Osteocyte (in vitro differentiated cells): ENCODE results near the gene KITLG. TPM values are rescaled to one million over a fixed set of nuclear protein-coding genes. Genes with fewer than 3 reads are reported as not detected.

Experiments used
- DNase-seq: peaks from one replicate; pipeline ENCODE4 v3.0.0; 2021; ENCODE audit warnings: mixed read lengths; ENCODE audit not compliant: unreplicated experiment; ENCODE audit errors: extremely low spot score
- H3K27ac Mint-ChIP-seq: one replicate; pipeline ENCODE4 v1.8.0; 2021; ENCODE audit warnings: mild to moderate bottlenecking, mixed read lengths; ENCODE audit not compliant: unreplicated experiment
- H3K27me3 Mint-ChIP-seq: one replicate; pipeline ENCODE4 v1.8.0; 2021; ENCODE audit warnings: mixed read lengths; ENCODE audit not compliant: unreplicated experiment
- H3K36me3 Mint-ChIP-seq: one replicate; pipeline ENCODE4 v1.8.0; 2021; ENCODE audit warnings: mixed read lengths; ENCODE audit not compliant: unreplicated experiment
- H3K4me1 Mint-ChIP-seq: one replicate; pipeline ENCODE4 v1.8.0; 2021; ENCODE audit warnings: mixed read lengths; ENCODE audit not compliant: unreplicated experiment
- H3K4me3 Mint-ChIP-seq: one replicate; pipeline ENCODE4 v1.8.0; 2021; ENCODE audit warnings: mild to moderate bottlenecking, moderate library complexity, mixed read lengths; ENCODE audit not compliant: unreplicated experiment
- H3K9me3 Mint-ChIP-seq: one replicate; pipeline ENCODE4 v1.8.0; 2021; ENCODE audit warnings: mixed read lengths; ENCODE audit not compliant: unreplicated experiment
- total RNA-seq: library from RNA; stranded (reverse); gene quantifications from 2 replicates; pipeline ENCODE4 v1.2.1, GENCODE V29; 2021
- TF ChIP-seq, protein P1 (sequence below): fragments of 200-600 bp; sonication (generic); IDR thresholded peaks from 2 replicates; pipeline ENCODE4 v1.5.0; 2021; ENCODE audit warnings: antibody characterized with exemption, mild to moderate bottlenecking, moderate library complexity

The KITLG gene
- total RNA-seq, 1 donor from 2014 or later, result 1.9 TPM

DNA sequence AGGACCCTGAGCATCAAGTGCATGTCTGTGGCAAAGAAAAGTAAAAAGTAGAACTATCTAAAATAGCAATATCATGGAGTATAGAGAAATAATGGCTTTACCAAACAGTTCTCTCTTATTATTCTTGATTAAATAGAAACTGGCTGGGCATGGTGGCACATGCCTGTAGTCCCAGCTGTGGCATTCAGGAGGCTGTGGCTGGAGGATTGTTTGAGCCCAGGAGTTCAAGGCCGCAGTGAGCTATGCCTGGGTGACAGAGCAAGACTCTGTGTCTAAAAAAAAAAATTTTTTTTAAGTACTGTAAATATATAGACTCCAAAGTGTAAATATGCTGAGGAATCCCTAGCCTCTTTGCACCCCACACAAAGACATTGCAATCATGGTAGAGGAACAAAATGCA is 121.9 kb downstream of the KITLG start:
- Mint-ChIP-seq H3K9me3 (no peaks in the 10 kb centered on the region), H3K27me3 (no peaks in the 10 kb centered on the region), H3K27ac (no peak overlapping the region), H3K4me1 (peaks cover 7% of the 10 kb centered on the region), H3K36me3 (no peaks in the 10 kb centered on the region), H3K4me3 (no peak overlapping the region)
- TF ChIP-seq, protein P1, sequence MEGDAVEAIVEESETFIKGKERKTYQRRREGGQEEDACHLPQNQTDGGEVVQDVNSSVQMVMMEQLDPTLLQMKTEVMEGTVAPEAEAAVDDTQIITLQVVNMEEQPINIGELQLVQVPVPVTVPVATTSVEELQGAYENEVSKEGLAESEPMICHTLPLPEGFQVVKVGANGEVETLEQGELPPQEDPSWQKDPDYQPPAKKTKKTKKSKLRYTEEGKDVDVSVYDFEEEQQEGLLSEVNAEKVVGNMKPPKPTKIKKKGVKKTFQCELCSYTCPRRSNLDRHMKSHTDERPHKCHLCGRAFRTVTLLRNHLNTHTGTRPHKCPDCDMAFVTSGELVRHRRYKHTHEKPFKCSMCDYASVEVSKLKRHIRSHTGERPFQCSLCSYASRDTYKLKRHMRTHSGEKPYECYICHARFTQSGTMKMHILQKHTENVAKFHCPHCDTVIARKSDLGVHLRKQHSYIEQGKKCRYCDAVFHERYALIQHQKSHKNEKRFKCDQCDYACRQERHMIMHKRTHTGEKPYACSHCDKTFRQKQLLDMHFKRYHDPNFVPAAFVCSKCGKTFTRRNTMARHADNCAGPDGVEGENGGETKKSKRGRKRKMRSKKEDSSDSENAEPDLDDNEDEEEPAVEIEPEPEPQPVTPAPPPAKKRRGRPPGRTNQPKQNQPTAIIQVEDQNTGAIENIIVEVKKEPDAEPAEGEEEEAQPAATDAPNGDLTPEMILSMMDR, result no peak
- DNase-seq, result no peak

DNA sequence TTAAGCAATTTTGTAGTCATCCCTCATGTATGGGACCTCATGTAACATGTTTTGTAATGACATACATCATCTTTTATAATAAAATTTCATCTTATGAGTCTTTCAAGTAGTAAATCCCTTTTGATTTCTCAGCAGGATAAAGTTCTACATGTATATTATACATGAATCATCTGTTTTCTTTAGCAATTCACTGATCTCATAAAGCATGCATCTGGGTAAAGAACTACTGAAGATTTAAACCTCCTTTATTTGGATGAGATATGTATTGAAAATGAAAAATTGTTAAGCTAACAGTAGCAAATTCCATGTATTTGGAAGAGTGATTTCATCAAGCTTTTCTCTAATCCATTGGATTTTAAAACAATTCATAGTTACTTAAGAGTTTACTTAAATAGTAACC is 126.9 kb downstream of the KITLG start:
- Mint-ChIP-seq H3K4me1 (peaks cover 11% of the 10 kb centered on the region), H3K9me3 (no peaks in the 10 kb centered on the region), H3K27ac (no peak overlapping the region), H3K36me3 (no peaks in the 10 kb centered on the region), H3K27me3 (no peaks in the 10 kb centered on the region), H3K4me3 (no peak overlapping the region)
- DNase-seq, result no peak
- TF ChIP-seq, protein P1, result no peak

DNA sequence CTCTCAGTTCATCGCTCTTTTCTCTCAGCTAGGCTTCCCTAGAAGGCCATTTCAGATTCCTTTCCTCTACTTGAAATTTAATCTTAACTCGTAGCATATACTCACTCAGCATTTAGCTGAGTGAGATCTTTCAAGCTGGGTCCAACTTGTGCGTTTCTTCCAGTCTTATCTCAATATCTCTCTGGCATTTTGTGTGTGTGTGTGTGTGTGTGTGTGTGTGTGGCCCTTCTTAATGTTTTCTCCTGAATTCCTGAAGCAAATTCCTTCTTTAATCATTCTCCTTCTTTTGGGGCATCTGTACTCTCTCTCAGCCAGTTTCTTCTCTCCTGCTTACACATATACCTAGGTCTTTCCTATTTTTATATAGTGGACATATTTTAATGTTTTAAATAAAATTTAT is 129.1 kb downstream of the KITLG start:
- Mint-ChIP-seq H3K36me3 (no peaks in the 10 kb centered on the region), H3K27me3 (no peaks in the 10 kb centered on the region), H3K9me3 (no peaks in the 10 kb centered on the region), H3K27ac (no peak overlapping the region), H3K4me1 (peaks cover 11% of the 10 kb centered on the region), H3K4me3 (no peak overlapping the region)
- TF ChIP-seq, protein P1, result no peak
- DNase-seq, result no peak

DNA sequence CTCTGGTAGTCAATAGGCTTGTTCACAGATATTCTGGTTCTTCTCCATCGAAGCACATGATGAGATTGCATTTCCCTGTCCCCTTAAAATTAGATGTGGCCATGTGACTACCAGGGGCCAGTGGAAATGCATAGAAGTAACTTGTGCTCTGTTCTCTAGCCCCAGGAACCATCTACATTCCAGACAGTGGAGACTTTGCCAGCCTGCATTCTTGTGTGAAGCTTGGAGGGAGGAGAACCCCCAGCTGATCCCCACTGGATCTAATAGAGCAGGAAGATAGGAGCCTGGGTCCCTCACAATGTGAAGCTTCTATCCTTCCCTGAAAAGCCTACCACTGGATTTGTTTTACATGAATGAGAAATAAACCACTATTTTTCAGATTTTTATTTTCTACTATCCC is 130.1 kb downstream of the KITLG start:
- H3K36me3 Mint-ChIP-seq, result no peaks in the 10 kb centered on the region
- TF ChIP-seq, protein P1, result no peak
- peaks cover 15% of the 10 kb centered on the region for H3K4me1 Mint-ChIP-seq
- H3K4me3 Mint-ChIP-seq, result no peak overlapping the region
- no peak for DNase-seq
- no peaks in the 10 kb centered on the region for H3K27me3 Mint-ChIP-seq
- H3K9me3 Mint-ChIP-seq, result no peaks in the 10 kb centered on the region
- H3K27ac Mint-ChIP-seq, result no peak overlapping the region

DNA sequence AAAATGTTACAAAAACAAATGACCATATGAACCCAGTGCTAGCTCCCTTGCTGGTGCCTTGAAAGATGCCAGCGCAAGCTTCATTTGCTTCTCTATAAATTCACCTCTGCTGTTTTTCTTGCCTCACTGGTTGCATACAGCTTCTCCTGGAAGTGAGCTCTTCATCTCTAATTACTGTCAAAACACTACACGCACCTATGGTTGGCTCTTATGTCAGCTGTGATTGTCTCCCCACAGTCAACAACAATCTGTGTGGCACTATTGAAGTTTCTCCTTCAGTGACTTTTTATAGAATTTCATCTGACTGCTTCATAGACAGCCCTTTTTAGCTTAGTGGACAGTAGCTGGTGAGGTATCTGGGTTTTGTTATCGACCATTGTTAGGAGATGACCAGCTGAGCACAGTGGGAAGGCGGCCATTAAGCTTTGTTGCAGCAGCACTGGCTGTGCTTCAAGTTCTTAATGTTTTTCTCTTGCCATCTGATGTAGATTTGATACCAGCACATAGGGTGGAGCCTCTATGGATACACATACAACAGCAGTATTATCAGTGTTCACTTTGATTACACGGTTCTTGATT is 131.8 kb downstream of the KITLG start:
- Mint-ChIP-seq H3K9me3 (no peaks in the 10 kb centered on the region), H3K27ac (no peak overlapping the region), H3K36me3 (no peaks in the 10 kb centered on the region), H3K4me1 (peaks cover 9% of the 10 kb centered on the region), H3K4me3 (no peak overlapping the region), H3K27me3 (no peaks in the 10 kb centered on the region)
- TF ChIP-seq, protein P1, result no peak
- DNase-seq, result no peak
